KMS-11 (cell line): ENCODE data around the gene TMEM185B.

Experiments used
- H2AFZ ChIP-seq: fragments of 200-600 bp; sonication (generic); 2 replicates; pipeline ENCODE4 v1.6.1; 2016; ENCODE audit warnings: antibody characterized with exemption, mixed run types, low read depth
- H3K27ac ChIP-seq: fragments of 200-600 bp; sonication (generic); 2 replicates; pipeline ENCODE4 v1.6.1; 2016; ENCODE audit warnings: mild to moderate bottlenecking, mixed run types
- H3K27me3 ChIP-seq: fragments of 200-600 bp; sonication (generic); 2 replicates; pipeline ENCODE4 v1.6.1; 2017; ENCODE audit warnings: mild to moderate bottlenecking, low read depth, mixed run types, moderate library complexity; ENCODE audit not compliant: insufficient read depth
- H3K36me3 ChIP-seq: fragments of 200-600 bp; sonication (generic); 2 replicates; pipeline ENCODE4 v1.6.1; 2017; ENCODE audit warnings: mild to moderate bottlenecking, mixed run types; ENCODE audit not compliant: insufficient read depth
- H3K4me1 ChIP-seq: fragments of 200-600 bp; sonication (generic); 2 replicates; pipeline ENCODE4 v1.6.1; 2016; ENCODE audit warnings: mild to moderate bottlenecking, low read depth, mixed run types; ENCODE audit not compliant: poor library complexity, severe bottlenecking
- H3K4me2 ChIP-seq: fragments of 200-600 bp; sonication (generic); 2 replicates; pipeline ENCODE4 v1.7.0; 2016; ENCODE audit warnings: mild to moderate bottlenecking, mixed run types
- H3K4me3 ChIP-seq: fragments of 200-600 bp; sonication (generic); IDR thresholded peaks from 2 replicates; pipeline ENCODE4 v1.6.1; 2017; ENCODE audit warnings: low read depth, low read length, mixed read lengths; ENCODE audit not compliant: insufficient read depth
- H3K79me2 ChIP-seq: fragments of 200-600 bp; sonication (generic); 2 replicates; pipeline ENCODE4 v1.6.1; 2016; ENCODE audit warnings: low read depth, mixed run types; ENCODE audit not compliant: insufficient read depth
- H3K9ac ChIP-seq: fragments of 200-600 bp; sonication (generic); 2 replicates; pipeline ENCODE4 v1.6.1; 2016; ENCODE audit warnings: mild to moderate bottlenecking, mixed run types
- H4K20me1 ChIP-seq: fragments of 200-600 bp; sonication (generic); 2 replicates; pipeline ENCODE4 v1.6.1; 2016; ENCODE audit warnings: mild to moderate bottlenecking, mixed run types; ENCODE audit not compliant: insufficient read depth
- TF ChIP-seq, protein P1 (sequence below): fragments of 200-600 bp; sonication (generic); conservative IDR thresholded peaks from 2 replicates; pipeline ENCODE4 v1.6.1; 2017; ENCODE audit warnings: low read depth, mild to moderate bottlenecking, antibody characterized with exemption, low read length, moderate library complexity, mixed read lengths

Gene TMEM185B

DNA sequence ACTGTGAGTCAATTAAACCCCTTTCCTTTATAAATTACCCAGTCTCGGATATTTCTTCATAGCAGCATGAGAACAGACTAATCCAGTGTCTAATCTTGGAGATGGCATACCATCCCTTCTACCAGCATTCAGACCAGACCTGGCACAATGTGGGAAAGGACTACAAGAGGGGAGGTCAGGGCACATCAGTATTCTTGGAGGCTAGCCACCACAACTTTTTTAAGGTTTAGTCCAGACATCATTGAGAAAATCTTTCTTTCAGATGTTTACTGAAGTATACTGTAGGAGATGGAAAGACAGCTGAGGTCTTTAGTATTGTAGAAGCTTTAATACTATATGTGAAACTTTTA, 33.4 kb upstream of the TMEM185B start:
- Histone ChIP-seq H3K36me3 (no peaks in the 10 kb centered on the region), H2AFZ (no peak overlapping the region), H3K79me2 (peaks cover 5% of the 10 kb centered on the region; the same call in 1 of the 2 replicates), H3K4me3 (no peak overlapping the region), H3K4me1 (peaks cover 35% of the 10 kb centered on the region), H3K4me2 (no peak overlapping the region), H3K9ac (no peak overlapping the region), H4K20me1 (no peaks in the 10 kb centered on the region), H3K27me3 (no peaks in the 10 kb centered on the region), H3K27ac (no peak overlapping the region)
- TF ChIP-seq, protein P1, sequence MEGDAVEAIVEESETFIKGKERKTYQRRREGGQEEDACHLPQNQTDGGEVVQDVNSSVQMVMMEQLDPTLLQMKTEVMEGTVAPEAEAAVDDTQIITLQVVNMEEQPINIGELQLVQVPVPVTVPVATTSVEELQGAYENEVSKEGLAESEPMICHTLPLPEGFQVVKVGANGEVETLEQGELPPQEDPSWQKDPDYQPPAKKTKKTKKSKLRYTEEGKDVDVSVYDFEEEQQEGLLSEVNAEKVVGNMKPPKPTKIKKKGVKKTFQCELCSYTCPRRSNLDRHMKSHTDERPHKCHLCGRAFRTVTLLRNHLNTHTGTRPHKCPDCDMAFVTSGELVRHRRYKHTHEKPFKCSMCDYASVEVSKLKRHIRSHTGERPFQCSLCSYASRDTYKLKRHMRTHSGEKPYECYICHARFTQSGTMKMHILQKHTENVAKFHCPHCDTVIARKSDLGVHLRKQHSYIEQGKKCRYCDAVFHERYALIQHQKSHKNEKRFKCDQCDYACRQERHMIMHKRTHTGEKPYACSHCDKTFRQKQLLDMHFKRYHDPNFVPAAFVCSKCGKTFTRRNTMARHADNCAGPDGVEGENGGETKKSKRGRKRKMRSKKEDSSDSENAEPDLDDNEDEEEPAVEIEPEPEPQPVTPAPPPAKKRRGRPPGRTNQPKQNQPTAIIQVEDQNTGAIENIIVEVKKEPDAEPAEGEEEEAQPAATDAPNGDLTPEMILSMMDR, result no peak

DNA sequence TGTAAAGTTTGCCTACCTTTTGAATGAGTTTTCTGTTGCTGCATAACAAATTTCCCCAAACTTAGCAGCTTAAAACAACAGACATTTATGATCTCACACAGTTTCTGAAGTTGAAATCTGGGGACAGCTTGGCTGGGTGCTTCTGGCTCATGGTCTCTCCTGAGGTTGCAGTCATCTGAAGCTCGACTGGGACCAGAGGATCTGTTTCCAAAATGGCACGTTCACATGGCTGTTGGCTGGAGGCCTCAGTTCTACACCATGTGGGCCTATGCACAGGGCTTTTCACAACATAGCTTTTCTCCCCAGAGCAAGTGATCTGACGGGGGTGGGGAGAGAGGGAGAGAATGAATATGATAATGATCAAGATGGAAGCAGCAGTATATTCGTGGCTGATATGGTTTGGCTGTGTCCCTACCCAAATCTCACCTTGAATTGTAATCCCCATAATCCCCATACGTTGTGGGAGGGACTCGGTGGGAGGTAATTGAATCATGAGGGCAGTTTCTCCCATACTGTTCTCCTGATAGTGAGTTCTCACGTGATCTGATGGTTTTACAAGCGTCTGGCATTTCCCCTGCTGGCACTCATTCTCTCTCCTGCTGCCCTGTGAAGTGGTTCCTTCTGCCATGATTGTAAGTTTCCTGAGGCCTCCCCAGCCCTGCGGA, 32.9 kb upstream of the TMEM185B start:
- Histone ChIP-seq H3K27me3 (no peaks in the 10 kb centered on the region), H3K27ac (no peak overlapping the region), H3K36me3 (no peaks in the 10 kb centered on the region), H3K79me2 (peaks cover 5% of the 10 kb centered on the region; the same call in 1 of the 2 replicates), H2AFZ (no peak overlapping the region), H3K9ac (no peak overlapping the region), H4K20me1 (no peaks in the 10 kb centered on the region), H3K4me3 (no peak overlapping the region), H3K4me1 (peaks cover 33% of the 10 kb centered on the region), H3K4me2 (no peak overlapping the region)
- TF ChIP-seq, protein P1, result no peak

DNA sequence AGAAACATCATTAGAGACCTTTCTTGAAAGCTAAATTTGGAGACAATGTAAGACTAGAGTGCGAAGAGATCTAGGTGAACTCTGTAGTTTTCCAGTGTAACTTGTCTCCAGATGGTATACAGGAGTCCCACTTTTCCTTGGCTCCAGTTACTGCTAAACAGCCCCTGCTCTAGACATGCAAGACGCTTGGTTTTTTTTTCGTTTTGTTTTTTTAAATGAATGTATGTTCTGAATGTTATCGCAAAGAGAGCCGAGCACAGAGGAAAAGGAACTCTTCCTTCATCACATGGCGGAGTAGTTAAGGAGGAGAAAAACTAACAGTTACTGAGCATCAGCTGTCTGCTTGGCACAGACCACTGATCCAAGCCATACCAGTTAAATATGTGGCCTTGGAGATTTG, 31.9 kb upstream of the TMEM185B start:
- H3K79me2 ChIP-seq, result peaks cover 5% of the 10 kb centered on the region; the same call in 1 of the 2 replicates
- TF ChIP-seq, protein P1, result no peak
- H4K20me1 ChIP-seq, result no peaks in the 10 kb centered on the region
- no peak overlapping the region for H3K4me3 ChIP-seq
- no peaks in the 10 kb centered on the region for H3K27me3 ChIP-seq
- no peaks in the 10 kb centered on the region for H3K36me3 ChIP-seq
- H3K27ac ChIP-seq, result no peak overlapping the region
- H3K9ac ChIP-seq, result no peak overlapping the region
- no peak overlapping the region for H3K4me2 ChIP-seq
- H3K4me1 ChIP-seq, result peaks cover 27% of the 10 kb centered on the region
- no peak overlapping the region for H2AFZ ChIP-seq

DNA sequence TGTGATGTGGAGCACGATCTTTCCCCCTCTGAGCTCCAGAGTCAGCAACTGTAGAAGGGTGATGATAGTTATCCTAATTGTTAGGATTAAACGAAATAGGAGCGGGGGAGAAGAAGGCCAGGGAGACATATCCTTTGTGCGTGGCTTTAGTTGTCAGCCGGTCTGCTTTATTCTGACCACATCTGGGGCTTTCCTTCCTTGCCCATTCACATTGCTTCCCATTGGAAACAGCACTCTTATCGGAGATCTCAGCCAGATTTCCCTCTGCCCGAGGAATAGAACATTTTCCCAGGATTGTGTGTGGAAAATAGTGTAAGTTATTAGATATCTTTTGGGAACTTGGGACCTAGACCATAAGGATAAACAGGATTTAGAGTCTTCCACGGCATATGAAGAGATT, 31.0 kb upstream of the TMEM185B start:
- no peak overlapping the region for H3K27ac ChIP-seq
- H3K36me3 ChIP-seq, result no peaks in the 10 kb centered on the region
- no peak overlapping the region for H2AFZ ChIP-seq
- H3K4me3 ChIP-seq, result no peak overlapping the region
- no peaks in the 10 kb centered on the region for H3K27me3 ChIP-seq
- peaks cover 5% of the 10 kb centered on the region; the same call in 1 of the 2 replicates for H3K79me2 ChIP-seq
- peaks cover 27% of the 10 kb centered on the region for H3K4me1 ChIP-seq
- TF ChIP-seq, protein P1, result no peak
- peak overlapping the region; percentile 51 for H3K4me2 ChIP-seq
- H4K20me1 ChIP-seq, result no peaks in the 10 kb centered on the region
- no peak overlapping the region for H3K9ac ChIP-seq
